K562 (cell line): ENCODE data around the gene TRIM44. TPM values are rescaled to one million over a fixed set of nuclear protein-coding genes. Genes with fewer than 3 reads are reported as not detected.

Experiments
- ATAC-seq: fragments of 200-7000 bp; cut with Tn5 transposase; 3 replicates; pipeline ENCODE4 v1.9.1; 2020; ENCODE audit warnings: moderate library complexity
- BruUV-seq: library from RNA; stranded (reverse); fragments of 400-500 nt; replicated peaks from 2 replicates; lab custom pipeline; 2021; lab: Mats Ljungman, UMichigan
- CTCF ChIA-PET: fragments of 300-600 bp; formaldehyde crosslinking; extraction: SDS; loops from one replicate; lab custom pipeline; 2021; ENCODE audit warnings: low intra/inter-chr PET ratio; lab: Yijun Ruan, JAX
- POLR2A ChIA-PET: fragments of 300-600, 350-650 bp; sonication (Branson Sonifier 250); formaldehyde crosslinking; extraction: SDS; loops from one replicate; lab custom pipeline; 2021; ENCODE audit warnings: antibody characterized with exemption, inconsistent platforms; lab: Yijun Ruan, JAX
- DNase-seq, 4 experiments: peaks; one replicate each; pipeline versions ENCODE4 v3.0.0 to v3.0.0-alpha.2; 2011 to 2018; ENCODE audit warnings: low spot score in 3 of 4, mixed read lengths in 3 of 4; ENCODE audit errors: extremely low read depth in 1 of 4
- FAIRE-seq: peaks from 2 replicates; lab custom pipeline; 2011; peaks lifted over from hg19 to GRCh38; lab: Jason Lieb, UNC
- H2AFZ ChIP-seq: 2 replicates; pipeline ENCODE4 v1.6.0; 2011; ENCODE audit warnings: low read depth, low read length, control low read depth, inconsistent platforms
- H3K27ac ChIP-seq: fragments of 200-600 bp; 3 replicates; pipeline ENCODE4 v1.8.0; 2011; ENCODE audit warnings: low read depth, mild to moderate bottlenecking, control low read depth, inconsistent platforms, low read length, moderate library complexity, mixed read lengths; ENCODE audit errors: extremely low read depth
- H3K27me3 ChIP-seq, 2 experiments: fragments of 300-600 bp in 1 of 2; 2 replicates in 1 of 2; 3 replicates in 1 of 2; pipeline versions ENCODE4 v1.6.0 to v1.8.0; 2011; ENCODE audit warnings: inconsistent platforms in 2 of 2, low read length in 2 of 2, mild to moderate bottlenecking in 1 of 2, mixed read lengths in 1 of 2, moderate library complexity in 1 of 2; ENCODE audit not compliant: control insufficient read depth in 2 of 2, insufficient read depth in 2 of 2
- H3K36me3 ChIP-seq: fragments of 300-600 bp; 3 replicates; pipeline ENCODE4 v1.8.0; 2011; ENCODE audit warnings: mild to moderate bottlenecking, low read length, inconsistent platforms; ENCODE audit not compliant: control insufficient read depth, insufficient read depth
- H3K4me1 ChIP-seq, 2 experiments: fragments of 200-600 bp in 1 of 2; replicated peaks in 1 of 2; 2 replicates in 1 of 2; 3 replicates in 1 of 2; pipeline versions ENCODE4 v1.5.1 to v1.8.0; 2011; ENCODE audit warnings: inconsistent platforms in 2 of 2, low read length in 2 of 2, mild to moderate bottlenecking in 1 of 2, mixed read lengths in 1 of 2, moderate library complexity in 1 of 2; ENCODE audit not compliant: control insufficient read depth in 2 of 2, insufficient read depth in 2 of 2
- H3K4me2 ChIP-seq: 2 replicates; pipeline ENCODE4 v1.6.1; 2011; ENCODE audit warnings: low read length, control low read depth, inconsistent platforms, mixed read lengths; ENCODE audit not compliant: insufficient read depth
- H3K4me3 ChIP-seq: fragments of 200-600 bp; sonication (generic), shearing (Covaris generic); 2 replicates; pipeline ENCODE4 v1.5.1; 2016; ENCODE audit warnings: control low read depth, inconsistent platforms
- H3K79me2 ChIP-seq: fragments of 200-600 bp; 3 replicates; pipeline ENCODE4 v1.8.0; 2011; ENCODE audit warnings: low read length, inconsistent platforms; ENCODE audit not compliant: control insufficient read depth, insufficient read depth
- H3K9ac ChIP-seq, 2 experiments: 2 replicates each; pipeline versions ENCODE4 v1.6.0 to v1.6.1; 2011; ENCODE audit warnings: low read depth in 2 of 2, low read length in 2 of 2, control low read depth in 1 of 2, inconsistent platforms in 1 of 2, mild to moderate bottlenecking in 1 of 2, mixed read lengths in 1 of 2; ENCODE audit not compliant: insufficient read depth in 1 of 2
- H3K9me1 ChIP-seq: one replicate; pipeline ENCODE4 v1.6.0; 2011; ENCODE audit warnings: inconsistent platforms, mild to moderate bottlenecking, low read length, moderate library complexity; ENCODE audit not compliant: control insufficient read depth, insufficient read depth
- H3K9me3 ChIP-seq: replicated peaks from 2 replicates; pipeline ENCODE4 v1.5.1; 2011; ENCODE audit warnings: low read depth, low read length, inconsistent platforms; ENCODE audit not compliant: control insufficient read depth, insufficient read depth
- H4K20me1 ChIP-seq: replicated peaks from 2 replicates; pipeline ENCODE4 v1.6.1; 2011; ENCODE audit warnings: low read length, inconsistent platforms, mixed read lengths; ENCODE audit not compliant: control insufficient read depth, insufficient read depth
- ARID1B ChIP-seq: fragments of 450-650 bp; IDR thresholded peaks from 2 replicates; pipeline ENCODE4 v1.6.1; 2016; ENCODE audit warnings: antibody characterized with exemption, mild to moderate bottlenecking, inconsistent platforms
- CREM ChIP-seq: IDR thresholded peaks from 2 replicates; pipeline ENCODE4 v1.6.1; 2014; ENCODE audit warnings: antibody characterized with exemption, low read depth
- CSDE1 ChIP-seq, 2 experiments: fragments of 450-650 bp; IDR thresholded peaks; 2 replicates each; pipeline ENCODE4 v1.6.1; 2016; ENCODE audit warnings: mild to moderate bottlenecking in 1 of 2
- IFI16 ChIP-seq: fragments of 250-450 bp; sonication (Bioruptor Pico); IDR thresholded peaks from 2 replicates; pipeline ENCODE4 v2.1.2; 2022; ENCODE audit warnings: mild to moderate bottlenecking, inconsistent platforms
- KLF13 ChIP-seq: fragments of 450-650 bp; IDR thresholded peaks from 2 replicates; pipeline ENCODE4 v1.6.1; 2016; ENCODE audit warnings: missing genetic modification characterization, low read depth, mild to moderate bottlenecking, missing compliant biosample characterization, moderate library complexity, borderline replicate concordance
- POLR2H ChIP-seq: IDR thresholded peaks from 2 replicates; pipeline ENCODE4 v1.6.1; 2016; ENCODE audit warnings: missing genetic modification characterization, low read depth, mild to moderate bottlenecking, control low read depth, missing compliant biosample characterization, moderate library complexity
- POLR3A ChIP-seq: IDR thresholded peaks from 2 replicates; pipeline ENCODE4 v1.6.1; 2011; ENCODE audit warnings: borderline replicate concordance, mild to moderate bottlenecking, moderate library complexity; ENCODE audit not compliant: insufficient read length, insufficient read depth; ENCODE audit errors: extremely low read depth
- RFX7 ChIP-seq: fragments of 250-450 bp; sonication (Bioruptor Pico); IDR thresholded peaks from 2 replicates; pipeline ENCODE4 v1.5.1; 2021; ENCODE audit warnings: mild to moderate bottlenecking
- SAFB2 ChIP-seq: fragments of 200-400 bp; formaldehyde crosslinking; IDR thresholded peaks from 2 replicates; pipeline ENCODE4 v1.6.1; 2018; ENCODE audit warnings: borderline replicate concordance, low read length, low read depth, moderate library complexity; ENCODE audit not compliant: severe bottlenecking
- SETDB1 ChIP-seq: IDR thresholded peaks from one replicate; pipeline ENCODE4 v1.6.1; 2012; ENCODE audit warnings: low read length, control low read depth, inconsistent platforms
- SMAD2 ChIP-seq: fragments of 150-350 bp; IDR thresholded peaks from 2 replicates; pipeline ENCODE4 v1.6.1; 2014; ENCODE audit warnings: low read depth, mild to moderate bottlenecking, low read length
- SNIP1 ChIP-seq: fragments of 450-650 bp; IDR thresholded peaks from 2 replicates; pipeline ENCODE4 v1.7.1; 2017; ENCODE audit warnings: low read depth, mild to moderate bottlenecking
- TSHZ1 ChIP-seq: fragments of 250-450 bp; sonication (Bioruptor Pico); IDR thresholded peaks from 2 replicates; pipeline ENCODE4 v1.4.0; 2020; ENCODE audit warnings: mild to moderate bottlenecking, moderate library complexity
- ZFP1 ChIP-seq: fragments of 450-650 bp; formaldehyde crosslinking; IDR thresholded peaks from 2 replicates; pipeline ENCODE4 v1.4.0; 2020; ENCODE audit warnings: mild to moderate bottlenecking, mixed read lengths
- ZNF3 ChIP-seq: fragments of 250-450 bp; sonication (Bioruptor Pico); IDR thresholded peaks from 2 replicates; pipeline ENCODE4 v1.5.0; 2021; ENCODE audit warnings: mild to moderate bottlenecking, moderate library complexity
- ZNF408 ChIP-seq: fragments of 250-450 bp; sonication (Bioruptor Pico); IDR thresholded peaks from 2 replicates; pipeline ENCODE4 v1.4.0; 2020; ENCODE audit warnings: low read depth, mild to moderate bottlenecking, moderate library complexity
- ZNF551 ChIP-seq: fragments of 250-450 bp; sonication (Bioruptor Pico); IDR thresholded peaks from 2 replicates; pipeline ENCODE4 v1.5.0; 2021; ENCODE audit warnings: mild to moderate bottlenecking, moderate library complexity
- ZNF79 ChIP-seq: fragments of 250-450 bp; sonication (Bioruptor Pico); IDR thresholded peaks from 2 replicates; pipeline ENCODE4 v1.4.0; 2020; ENCODE audit warnings: low read depth, mild to moderate bottlenecking, moderate library complexity
- WGBS: fragments of 100-300 bp; shearing (Covaris generic); methylation state at CpG from one replicate; pipeline ENCODE4 v1.1.6; 2016; ENCODE audit warnings: low coverage, mixed read lengths; ENCODE audit not compliant: insufficient coverage; ENCODE audit errors: missing lambda C conversion rate; 5-methylcytosine and 5-hydroxymethylcytosine counted together
- in situ Hi-C: fragments of 300-500 bp; cut with MboI; formaldehyde crosslinking; loops from 4 replicates; pipeline ENCODE4 v1.15.0; 2018; ENCODE audit warnings: inconsistent platforms, mixed read lengths
- intact Hi-C: fragments of 100-400 bp; cut with micrococcal nuclease; formaldehyde crosslinking; loops from 2 replicates; pipeline ENCODE4 v1.14.2; 2022
- polyA plus RNA-seq, 8 experiments: library from polyadenylated mRNA; depleted of rRNA in 4 of 8; stranded (reverse) in 5 of 8; unstranded in 3 of 8; fragments of >200 nt; fragmentation: Nextera tagmentation in 2 of 8; fragmentation: Illumina TruSeq in 1 of 8; extraction: Ambion mirVana in 2 of 8; extraction: Trizol in 1 of 8; gene quantifications; 2 replicates each; pipeline versions ENCODE4 v1.2.1 to v1.2.3, GENCODE V29; 2011 to 2014; ENCODE audit warnings: inconsistent platforms in 1 of 8, missing spikeins in 1 of 8
- total RNA-seq, 7 experiments: library from RNA; depleted of rRNA in 6 of 7; stranded (reverse); fragments of >200 nt in 6 of 7; fragmentation: Illumina TruSeq in 2 of 7; extraction: Trizol in 2 of 7; gene quantifications; 2 replicates each; pipeline versions ENCODE4 v1.2.1 to v1.2.3, GENCODE V29; 2011 to 2021; ENCODE audit warnings: low replicate concordance in 1 of 7
- TF ChIP-seq, protein P1 (sequence below), 2 experiments: fragments of 450-650 bp; conservative IDR thresholded peaks; 2 replicates each; pipeline ENCODE4 v1.6.1; 2017; ENCODE audit warnings: mild to moderate bottlenecking in 2 of 2, moderate library complexity in 2 of 2

Gene TRIM44
- total and polyA plus RNA-seq, 9 of the 15 experiments (the other 6 are each of a cell fraction or from before 2014, with no cell fraction given), result 8.3 to 105 (median 37.2) TPM

DNA sequence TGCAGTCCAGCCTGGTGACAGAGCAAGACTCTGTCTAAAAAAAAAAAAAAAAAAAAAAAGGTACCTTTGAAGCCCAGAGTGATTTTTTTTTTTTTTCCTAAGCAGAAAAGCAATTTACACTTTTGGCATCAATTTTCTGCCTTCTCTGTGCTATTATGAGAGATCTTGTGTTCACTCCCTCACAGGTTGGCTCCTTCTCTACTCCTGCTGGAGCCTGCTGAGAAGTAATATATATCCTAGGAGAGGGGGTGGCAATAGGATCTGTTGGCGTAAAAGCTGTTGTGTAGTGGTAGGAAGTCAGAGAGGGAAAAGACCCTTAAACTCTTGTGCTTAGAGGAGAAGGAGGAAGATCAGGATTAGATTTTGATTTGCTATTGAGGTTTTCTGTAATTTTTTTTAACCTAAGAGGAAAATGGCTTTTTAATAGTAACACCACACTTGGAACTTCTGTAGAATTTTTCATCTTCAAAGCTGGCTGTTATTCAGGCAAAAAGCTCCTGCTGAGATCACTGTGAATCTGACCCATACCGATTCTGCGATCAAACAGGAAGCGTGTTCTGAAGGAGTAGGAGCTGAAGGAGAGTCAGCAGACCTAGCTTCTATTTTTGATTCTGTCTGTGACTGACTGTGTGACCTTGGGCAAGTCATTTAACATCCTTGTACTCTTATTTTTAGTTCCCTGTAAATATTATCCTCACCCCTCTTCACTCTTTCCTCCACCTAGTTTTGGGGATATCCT lies 77.7 kb downstream of the TRIM44 start:
- no peak for ATAC-seq
- BruUV-seq, result no TSS peak
- Histone ChIP-seq H3K79me2 (no peaks in the 10 kb centered on the region), H3K9me3 (no peaks in the 10 kb centered on the region), H3K4me1 (no peaks in the 10 kb centered on the region), H3K9ac (no peak overlapping the region), H3K4me2 (no peak overlapping the region), H2AFZ (no peak overlapping the region), H3K9me1 (no peaks in the 10 kb centered on the region), H3K4me3 (no peak overlapping the region), H3K27me3 (no peaks in the 10 kb centered on the region; a peak in 1 of 5 replicates), H3K27ac (no peak overlapping the region; the same call in 2 of the 3 replicates), H4K20me1 (no peaks in the 10 kb centered on the region; the same call in 1 of the 2 replicates), H3K36me3 (peaks cover 57% of the 10 kb centered on the region)
- 89% methylated on average over 4 of the region's 4 CpGs for WGBS
- CTCF ChIA-PET, result no interaction called here
- no peak for DNase-seq
- FAIRE-seq, result no peak
- intact Hi-C loops (no loop called here), in situ Hi-C loops (no loop called here)
- POLR2A ChIA-PET, result no interaction called here
- TF ChIP-seq CREM, result no peak
- no peak for TF ChIP-seq ZNF408 (CRISPR knock-in tag)
- TF ChIP-seq SETDB1, result no peak
- TF ChIP-seq SMAD2, result no peak
- no peak for TF ChIP-seq ZNF79 (CRISPR knock-in tag)
- TF ChIP-seq ZFP1 (CRISPR knock-in tag), result no peak
- no peak for TF ChIP-seq CSDE1 (IDR thresholded peaks at IDR 0.05)
- TF ChIP-seq ARID1B, result no peak
- no peak for TF ChIP-seq POLR2H (tag)
- TF ChIP-seq POLR3A, result no peak
- TF ChIP-seq ZNF3 (CRISPR knock-in tag), result no peak
- TF ChIP-seq SNIP1, result no peak
- TF ChIP-seq TSHZ1 (CRISPR knock-in tag), result no peak
- no peak for TF ChIP-seq KLF13 (tag)
- TF ChIP-seq ZNF551 (CRISPR knock-in tag), result no peak
- TF ChIP-seq RFX7 (CRISPR knock-in tag), result no peak
- TF ChIP-seq, protein P1, sequence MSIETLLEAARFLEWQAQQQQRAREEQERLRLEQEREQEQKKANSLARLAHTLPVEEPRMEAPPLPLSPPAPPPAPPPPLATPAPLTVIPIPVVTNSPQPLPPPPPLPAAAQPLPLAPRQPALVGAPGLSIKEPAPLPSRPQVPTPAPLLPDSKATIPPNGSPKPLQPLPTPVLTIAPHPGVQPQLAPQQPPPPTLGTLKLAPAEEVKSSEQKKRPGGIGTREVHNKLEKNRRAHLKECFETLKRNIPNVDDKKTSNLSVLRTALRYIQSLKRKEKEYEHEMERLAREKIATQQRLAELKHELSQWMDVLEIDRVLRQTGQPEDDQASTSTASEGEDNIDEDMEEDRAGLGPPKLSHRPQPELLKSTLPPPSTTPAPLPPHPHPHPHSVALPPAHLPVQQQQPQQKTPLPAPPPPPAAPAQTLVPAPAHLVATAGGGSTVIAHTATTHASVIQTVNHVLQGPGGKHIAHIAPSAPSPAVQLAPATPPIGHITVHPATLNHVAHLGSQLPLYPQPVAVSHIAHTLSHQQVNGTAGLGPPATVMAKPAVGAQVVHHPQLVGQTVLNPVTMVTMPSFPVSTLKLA (conservative IDR thresholded peaks at IDR 0.05), result no peak
- TF ChIP-seq SAFB2, result no peak
- TF ChIP-seq IFI16, result no peak
